DOHH2 (cell line): Measurements from ENCODE around the gene PRKD2.

Experiments used
- CTCF ChIP-seq: fragments of 200-600 bp; sonication (generic); IDR thresholded peaks from one replicate; pipeline ENCODE4 v1.5.1; 2014; ENCODE audit warnings: antibody characterized with exemption, mild to moderate bottlenecking, low read depth, low read length; ENCODE audit not compliant: poor library complexity, severe bottlenecking
- EZH2phosphoT487 ChIP-seq: fragments of 200-600 bp; sonication (generic); IDR thresholded peaks from 2 replicates; pipeline ENCODE4 v1.6.1; 2017; ENCODE audit warnings: borderline replicate concordance, mild to moderate bottlenecking, antibody characterized with exemption, low read length, moderate library complexity, mixed read lengths

- TF ChIP-seq CTCF (no peak), EZH2phosphoT487 (no peak)
These were observed 38.7 kb downstream of the PRKD2 start for GRCh38 chr19:46678110-46678732.
